HG03139 (cell line): Measurements from ENCODE around the gene WASHC2C.
"Not testable (repeated sequence)": the region's sequence is repeated elsewhere in the genome, so short reads cannot be mapped to it uniquely, and the experiment has no call there.

ENCODE experiments used
- ATAC-seq: cut with Tn5 transposase; IDR thresholded peaks from one replicate; pipeline ENCODE4 v1.9.1; 2021; ENCODE audit not compliant: unreplicated experiment

The WASHC2C gene

DNA sequence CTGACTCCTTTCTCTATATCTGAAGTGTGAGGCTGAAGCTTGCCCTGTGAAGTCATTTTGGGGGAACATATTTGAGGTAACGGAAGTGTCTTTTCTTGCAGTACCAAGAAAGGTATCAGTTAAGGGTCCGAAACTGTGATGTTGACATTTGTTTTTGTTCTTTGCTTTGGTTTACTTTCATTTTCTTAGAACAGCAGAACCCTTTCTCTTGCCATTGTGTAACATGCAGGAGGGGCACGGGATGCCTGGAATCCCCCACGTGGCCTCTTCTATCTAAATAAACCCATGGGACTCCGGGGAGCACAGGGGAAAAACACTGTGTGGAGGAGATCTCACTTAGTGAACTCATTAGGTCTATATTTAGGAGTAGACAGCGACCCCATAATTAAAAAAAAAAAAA lies 34.6 kb downstream of the WASHC2C start:
- ATAC-seq, result not testable (repeated sequence)

DNA sequence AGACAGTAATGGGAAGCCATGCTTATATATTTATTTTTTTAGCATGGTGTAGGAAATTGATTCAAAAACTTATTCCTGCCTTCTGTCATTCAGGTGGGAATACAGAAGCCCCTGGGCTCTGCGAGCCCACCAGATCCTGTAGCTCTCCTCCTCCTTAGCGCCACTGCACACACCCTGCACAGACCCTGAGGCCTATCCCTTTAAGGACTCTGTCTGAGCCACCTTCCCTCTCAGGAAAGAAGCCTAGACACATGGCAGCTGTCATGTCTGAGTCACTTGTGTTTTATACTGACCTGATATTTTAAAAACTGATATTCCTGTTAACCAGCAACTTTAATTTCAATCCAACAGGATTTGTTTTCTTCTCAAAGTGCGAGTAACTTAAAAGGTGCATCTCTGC lies 36.0 kb downstream of the WASHC2C start:
- ATAC-seq, result not testable (repeated sequence)

DNA sequence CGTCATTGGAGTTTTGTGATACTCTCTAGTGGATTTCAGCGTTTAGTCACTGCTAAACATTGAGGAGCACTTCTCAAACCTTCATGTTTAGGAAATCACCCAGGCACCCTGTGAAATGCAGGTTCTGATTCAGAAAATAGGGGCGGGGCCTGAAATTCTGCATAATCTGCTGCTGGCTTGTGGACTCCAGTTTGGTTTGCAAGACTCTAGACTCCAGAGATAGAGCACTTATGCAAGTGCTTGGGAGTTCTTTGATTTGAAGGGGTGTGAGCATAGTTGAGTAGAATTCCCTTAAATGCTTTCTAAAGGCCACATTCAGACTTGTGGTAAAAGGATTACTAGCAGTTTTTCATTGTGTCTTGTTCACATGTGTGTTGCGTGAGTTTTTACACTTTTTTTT lies 41.3 kb downstream of the WASHC2C start:
- not testable (repeated sequence) for ATAC-seq

DNA sequence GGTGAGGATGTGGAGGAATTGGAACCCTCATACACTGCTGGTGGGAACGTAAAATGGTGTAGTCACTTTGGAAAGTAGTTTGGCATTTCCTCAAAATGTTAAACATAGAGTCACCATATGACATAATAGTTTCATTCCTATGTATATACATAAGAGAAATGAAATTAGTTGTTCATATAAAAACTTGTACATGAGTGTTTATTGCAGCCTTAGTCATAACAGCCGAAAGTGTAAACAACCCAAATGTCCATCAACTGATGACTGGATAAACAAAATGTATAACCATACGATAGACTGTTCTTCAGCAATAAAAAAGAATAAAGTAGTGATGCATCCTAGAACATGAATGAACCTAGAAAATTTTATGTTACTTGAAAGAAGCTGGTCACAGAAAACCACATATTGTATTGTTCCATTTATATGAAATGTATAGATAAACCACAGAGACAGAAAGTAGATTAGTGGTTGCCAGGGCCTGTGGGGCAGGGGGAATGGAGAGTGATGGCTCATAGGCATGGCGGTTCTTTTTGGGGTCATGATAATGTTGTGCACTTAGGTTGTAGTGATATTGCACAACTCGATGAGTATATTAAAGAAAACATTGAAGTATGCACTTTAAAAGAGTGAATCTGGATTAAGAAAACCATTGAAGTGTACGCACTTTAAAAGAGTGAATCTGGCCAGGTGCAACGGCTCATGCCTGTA lies 44.8 kb downstream of the WASHC2C start:
- ATAC-seq, result not testable (repeated sequence)

DNA sequence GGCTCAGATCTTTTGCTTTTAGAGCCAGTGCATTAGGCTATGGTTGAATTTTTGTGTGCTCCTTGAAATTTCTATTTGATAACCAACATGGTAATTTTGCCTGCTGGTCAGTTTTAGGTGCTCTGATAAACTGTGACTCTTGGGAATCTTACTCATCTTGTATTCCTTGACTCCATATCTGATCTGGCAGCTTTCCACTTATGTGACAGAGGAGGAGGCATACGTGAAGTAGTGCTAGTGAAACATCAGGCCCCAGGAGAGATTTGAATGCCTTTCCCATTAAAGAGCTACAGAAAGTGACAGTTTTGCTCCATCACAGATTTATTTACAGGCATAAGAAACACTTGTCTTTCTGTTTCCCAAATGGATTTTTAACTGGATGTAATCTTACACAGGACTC lies 59.2 kb downstream of the WASHC2C start:
- not testable (repeated sequence) for ATAC-seq

DNA sequence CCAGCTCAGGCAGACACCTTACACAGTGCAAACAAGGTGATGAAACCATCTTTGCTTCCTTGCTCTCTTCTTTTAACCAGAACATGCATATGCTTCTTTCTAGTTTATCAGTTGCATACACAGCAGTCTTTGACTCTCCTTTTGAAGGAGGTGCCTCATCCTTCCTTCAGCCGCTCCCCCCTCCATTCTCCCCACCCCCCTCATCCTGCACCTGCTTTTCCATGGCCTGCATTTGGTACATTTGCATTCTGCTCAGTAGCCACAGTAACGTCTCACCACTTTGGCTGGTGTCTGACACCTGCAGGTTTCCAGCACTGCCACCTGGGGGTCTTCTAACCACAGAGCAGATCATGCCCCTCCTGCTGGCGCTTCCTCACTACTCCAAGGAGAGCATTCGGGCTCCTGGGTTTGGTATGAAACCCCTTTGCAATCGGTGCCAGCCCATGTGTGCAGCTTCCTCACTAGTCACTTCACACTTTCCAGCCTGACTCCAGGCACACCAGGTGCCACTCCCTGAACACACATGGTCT lies 60.2 kb downstream of the WASHC2C start:
- not testable (repeated sequence) for ATAC-seq

DNA sequence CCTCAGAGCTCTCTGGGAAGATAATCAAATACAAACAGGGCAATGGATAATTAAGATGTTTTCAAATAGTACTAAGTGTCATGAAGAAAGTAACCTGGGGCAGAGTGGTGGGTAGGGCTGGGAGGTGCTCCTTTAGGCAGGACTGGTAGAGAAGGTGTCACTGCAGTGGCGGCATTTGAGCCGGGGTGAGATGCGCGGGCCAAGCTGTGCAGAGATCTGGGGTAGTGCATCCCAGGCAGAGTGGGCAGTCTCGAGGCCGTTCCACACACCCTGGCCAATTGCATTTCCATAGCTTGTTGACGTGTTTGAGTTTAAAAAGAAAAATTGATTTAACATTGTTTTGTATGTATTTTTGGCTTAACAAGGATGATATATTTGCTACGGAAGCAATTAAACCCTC lies 62.9 kb downstream of the WASHC2C start:
- ATAC-seq, result not testable (repeated sequence)

DNA sequence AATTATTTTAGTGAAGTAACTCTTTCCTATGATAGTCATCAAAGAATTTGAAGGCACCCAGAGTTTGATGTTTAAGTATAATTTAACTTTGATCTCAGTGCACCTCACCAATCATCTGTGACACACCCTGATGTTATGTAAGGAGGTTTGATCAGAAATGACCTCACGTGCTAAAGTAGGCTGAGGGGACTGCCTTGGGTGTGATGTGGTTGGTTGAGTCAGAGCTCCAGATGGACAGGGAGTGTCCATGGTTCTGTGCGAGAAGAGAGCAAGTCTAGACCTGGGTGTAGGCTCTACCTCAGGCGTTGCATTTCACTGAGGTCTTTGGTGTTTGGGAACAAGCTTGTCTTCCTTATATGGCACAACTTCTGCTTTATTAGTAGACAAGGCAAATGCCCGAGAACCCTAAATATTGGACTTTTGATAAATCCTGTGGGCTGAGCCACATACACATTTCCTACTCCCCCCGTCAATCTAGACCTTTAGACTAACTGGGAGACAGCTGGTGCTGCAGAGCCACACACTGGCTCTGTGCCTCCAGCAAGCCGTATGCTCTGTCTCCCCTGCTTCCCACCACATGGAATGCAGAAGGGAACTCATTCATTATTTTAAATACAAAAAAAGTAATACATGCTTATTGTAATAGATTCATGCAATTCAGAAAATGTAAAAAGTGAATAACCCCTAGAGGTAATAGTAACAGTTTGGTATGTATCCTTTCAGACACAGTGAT lies 63.8 kb downstream of the WASHC2C start:
- ATAC-seq, result not testable (repeated sequence)

DNA sequence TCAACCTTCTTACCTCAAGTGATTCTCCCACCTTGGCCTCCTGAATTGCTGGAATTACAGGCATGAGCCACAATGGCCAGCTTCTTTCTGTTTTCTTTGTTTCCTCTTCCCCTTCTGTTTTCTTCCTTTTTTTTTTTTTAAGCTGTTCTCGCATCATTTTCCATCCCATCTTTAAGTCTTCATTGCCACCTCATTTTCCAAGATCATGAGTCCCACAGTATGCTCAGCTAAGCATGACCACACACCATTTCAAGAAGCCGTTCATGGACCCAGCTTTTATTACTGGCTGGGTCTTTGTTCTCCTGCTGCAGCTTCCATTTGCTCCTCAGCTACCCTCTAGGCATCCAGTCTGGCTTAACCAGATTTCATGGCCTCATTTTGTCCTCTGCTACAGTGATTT lies 67.7 kb downstream of the WASHC2C start:
- ATAC-seq, result not testable (repeated sequence)

DNA sequence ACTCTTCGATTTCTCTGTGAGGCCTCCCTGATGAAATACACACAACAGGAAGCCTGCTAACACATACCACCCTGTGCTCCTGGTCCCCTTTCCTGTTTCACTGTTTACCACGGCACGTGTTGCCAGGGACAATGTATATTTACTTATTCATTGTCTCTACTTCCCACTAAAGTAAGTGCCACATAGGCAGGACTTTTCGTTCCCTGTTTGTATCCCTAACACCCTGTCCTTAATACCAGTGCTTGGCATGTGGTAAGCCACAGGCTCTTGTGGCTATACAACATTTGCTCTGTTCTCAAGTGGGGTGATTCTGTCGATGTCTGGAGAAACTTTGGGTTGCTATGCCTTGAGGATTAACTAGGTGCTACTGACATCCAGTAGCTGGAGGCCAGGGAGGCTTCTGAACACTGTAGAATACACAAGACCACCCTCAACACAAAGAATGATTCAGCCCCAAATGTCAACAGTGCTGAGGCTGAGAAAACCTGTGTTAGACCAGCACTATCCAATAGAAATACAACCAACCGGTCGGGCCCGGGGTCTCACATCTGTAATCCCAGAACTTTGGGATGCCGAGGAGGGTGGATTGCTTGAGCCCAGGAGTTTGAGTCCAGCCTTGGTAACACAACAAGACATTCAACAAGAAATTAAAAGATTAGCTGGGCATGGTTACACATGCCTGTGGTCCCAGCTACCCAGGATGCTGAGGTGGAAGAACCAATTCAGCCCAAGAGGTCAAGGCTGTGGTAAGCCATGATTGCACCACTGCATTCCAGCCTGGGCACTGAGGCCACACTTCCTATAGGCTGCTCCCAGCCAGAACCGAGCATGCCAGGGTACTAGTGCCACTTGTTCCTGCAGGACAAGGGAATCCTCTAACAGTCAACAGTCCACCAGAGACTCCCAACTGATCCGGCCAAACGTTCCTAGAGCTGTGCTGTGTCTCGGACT lies 76.3 kb downstream of the WASHC2C start:
- not testable (repeated sequence) for ATAC-seq

DNA sequence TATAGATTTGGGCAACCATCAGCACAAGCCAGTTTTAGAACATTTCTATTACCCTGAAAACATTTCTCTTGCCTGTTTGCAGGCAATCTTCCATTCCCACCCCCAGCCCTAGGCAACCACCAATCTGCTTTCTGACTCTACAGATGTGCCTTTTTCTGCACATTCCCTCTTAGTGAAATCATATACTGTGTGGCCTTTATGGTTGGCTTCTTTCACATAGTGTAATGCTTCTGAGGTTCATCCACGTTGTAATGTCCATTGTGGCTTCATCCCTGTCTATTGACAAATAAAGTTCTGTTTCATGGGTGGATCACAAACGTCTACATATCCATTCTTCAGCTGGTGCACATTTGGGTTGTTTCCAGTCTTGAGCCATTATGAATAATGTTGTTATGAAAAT lies 77.9 kb downstream of the WASHC2C start:
- not testable (repeated sequence) for ATAC-seq

DNA sequence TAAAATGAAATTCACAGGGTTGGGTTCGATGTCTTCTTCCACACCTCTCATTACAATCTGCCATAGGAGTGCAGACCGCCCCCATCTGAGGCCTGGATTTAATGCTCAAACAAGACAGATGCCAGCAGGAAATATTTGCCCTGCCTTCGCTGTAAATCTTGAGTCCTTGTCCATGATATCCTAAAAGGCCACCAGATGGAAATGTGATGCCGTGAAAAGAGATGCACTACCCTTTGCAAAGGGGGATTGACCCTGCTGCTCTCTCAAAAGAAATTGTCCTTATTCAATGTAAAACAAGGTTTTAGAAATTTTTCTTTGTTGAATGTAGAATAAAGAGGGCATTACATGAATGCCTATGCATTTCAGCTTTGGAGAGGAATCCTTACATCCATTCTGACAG lies 82.8 kb downstream of the WASHC2C start:
- ATAC-seq, result no peak

DNA sequence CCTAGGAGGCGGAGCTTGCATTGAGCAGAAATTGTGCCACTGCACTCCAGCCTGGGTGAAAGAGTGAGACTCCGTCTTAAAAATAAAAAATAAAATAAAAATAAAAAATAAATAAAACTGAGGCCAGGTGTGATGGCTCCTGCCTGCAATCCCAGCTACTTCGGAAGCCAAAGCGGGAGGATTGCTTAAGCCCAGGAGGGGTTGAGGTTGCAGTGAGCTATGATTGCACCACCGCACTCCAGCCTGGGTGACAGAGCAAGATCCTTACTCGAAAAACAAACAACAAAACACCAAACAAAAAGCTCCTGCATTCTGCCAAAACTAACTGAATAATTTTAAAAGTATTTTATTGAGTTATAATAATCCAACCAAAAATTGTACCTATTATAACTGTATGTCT lies 84.0 kb downstream of the WASHC2C start:
- ATAC-seq, result no peak

DNA sequence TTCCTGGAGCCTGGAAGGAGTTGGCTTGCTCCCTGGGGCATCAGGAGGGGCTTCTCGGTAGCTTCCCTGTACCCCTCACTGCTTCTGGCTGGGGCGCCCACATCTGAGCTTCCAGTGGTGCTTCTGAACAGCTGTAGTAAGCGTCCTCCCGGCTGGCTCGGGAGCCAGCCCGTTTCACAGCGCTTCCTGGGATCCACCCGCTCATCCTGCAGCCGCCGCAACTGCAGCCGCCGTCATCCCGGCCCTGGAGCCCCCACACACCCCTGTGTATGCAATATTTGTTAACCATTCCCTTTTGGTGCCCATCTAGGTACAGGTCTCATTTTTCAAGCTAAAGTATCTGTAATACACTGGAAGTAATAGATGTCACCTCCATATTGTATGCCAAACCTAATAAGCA lies 85.9 kb downstream of the WASHC2C start:
- ATAC-seq, result not testable (repeated sequence)

DNA sequence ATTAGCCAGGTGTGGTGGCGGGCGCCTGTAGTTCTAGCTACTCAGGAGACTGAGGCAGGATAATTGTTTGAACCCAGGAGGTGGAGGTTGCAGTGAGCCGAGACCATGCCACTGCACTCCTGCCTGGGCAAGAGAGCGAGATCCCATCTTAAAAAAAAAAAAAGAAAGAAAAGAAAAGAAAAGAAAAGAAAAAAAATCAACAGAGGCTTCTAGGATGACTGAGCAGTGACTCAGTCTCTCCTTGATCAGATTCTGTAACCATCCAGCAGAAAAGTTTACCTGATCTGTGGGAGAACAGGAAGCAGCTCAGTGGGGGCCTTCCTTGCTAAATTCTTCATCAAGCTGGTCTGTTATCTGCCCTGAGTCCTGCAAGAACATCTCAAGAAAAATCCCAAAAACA lies 87.1 kb downstream of the WASHC2C start:
- not testable (repeated sequence) for ATAC-seq

DNA sequence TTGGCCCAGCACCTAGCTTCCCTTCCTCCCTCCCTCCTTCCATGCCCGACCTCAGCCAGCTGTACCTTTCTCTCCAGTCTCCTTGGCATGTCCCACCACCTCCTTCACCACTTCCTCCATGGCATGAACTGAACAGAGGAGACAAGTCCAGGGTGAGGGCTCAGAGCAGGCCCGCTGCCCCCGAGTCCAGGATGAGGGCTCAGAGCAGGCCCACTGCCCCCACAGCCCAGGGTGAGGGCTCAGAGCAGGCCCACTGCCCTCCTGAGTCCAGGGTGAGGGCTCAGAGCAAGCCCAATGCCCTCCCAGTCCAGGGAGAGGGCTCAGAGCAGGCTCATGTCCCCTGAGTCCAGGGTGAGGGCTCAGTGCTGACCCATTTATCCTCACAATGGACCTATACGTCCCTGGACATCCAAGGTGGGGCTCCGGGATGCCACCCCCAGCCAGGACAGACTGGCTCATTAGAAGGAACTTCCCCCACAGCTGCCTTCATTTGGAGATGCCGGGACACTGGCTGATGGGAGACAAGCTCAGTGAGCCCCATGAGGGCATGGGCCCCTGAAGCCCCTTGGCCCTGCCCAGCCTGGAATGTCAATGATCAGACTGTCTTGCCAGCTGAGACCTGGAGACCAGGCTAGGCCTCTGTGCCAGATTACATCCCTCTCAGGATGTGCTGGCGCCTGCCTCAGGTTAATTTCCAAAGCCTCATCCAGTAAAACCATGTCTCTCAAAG lies 90.2 kb downstream of the WASHC2C start:
- ATAC-seq, result no peak

DNA sequence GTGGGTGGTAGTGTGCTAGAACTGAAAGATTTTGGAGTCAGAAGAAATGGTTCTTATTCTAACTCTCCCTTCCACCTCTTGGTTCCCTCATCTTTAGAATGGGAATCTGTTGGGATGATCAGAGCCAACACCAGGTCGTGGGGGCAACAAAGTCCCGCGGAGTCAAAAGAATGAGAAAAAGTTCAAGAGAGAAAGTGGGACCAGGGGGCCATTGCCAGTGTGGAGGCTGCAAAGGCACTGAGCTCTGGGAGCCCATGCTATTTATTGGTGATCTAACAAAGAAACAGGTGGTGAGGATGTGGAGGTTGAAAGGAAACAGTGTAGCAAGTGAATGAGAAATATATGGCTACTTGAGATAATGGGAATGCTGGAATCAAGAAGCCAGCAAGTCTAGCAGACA lies 90.8 kb downstream of the WASHC2C start:
- ATAC-seq, result no peak

DNA sequence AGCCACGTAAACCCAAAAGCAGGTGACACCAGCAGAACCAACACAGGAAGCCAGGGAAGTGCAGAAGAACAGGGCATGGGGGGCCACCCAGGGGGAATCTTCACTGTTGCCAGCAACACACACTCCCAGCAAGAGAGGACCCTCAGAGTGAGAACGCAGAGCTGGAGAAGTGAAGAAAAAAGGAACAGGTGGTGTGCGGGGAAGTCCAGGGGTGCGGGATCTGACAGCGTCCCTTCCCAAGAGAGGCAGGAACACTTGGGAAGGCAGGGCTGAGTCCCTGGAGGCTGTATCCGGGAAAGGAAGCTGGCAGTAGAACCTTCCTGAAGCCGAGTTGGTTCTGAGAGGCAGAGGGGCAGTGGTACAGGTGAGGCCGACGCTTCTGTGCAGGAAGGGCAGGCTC lies 92.5 kb downstream of the WASHC2C start:
- ATAC-seq, result no peak

DNA sequence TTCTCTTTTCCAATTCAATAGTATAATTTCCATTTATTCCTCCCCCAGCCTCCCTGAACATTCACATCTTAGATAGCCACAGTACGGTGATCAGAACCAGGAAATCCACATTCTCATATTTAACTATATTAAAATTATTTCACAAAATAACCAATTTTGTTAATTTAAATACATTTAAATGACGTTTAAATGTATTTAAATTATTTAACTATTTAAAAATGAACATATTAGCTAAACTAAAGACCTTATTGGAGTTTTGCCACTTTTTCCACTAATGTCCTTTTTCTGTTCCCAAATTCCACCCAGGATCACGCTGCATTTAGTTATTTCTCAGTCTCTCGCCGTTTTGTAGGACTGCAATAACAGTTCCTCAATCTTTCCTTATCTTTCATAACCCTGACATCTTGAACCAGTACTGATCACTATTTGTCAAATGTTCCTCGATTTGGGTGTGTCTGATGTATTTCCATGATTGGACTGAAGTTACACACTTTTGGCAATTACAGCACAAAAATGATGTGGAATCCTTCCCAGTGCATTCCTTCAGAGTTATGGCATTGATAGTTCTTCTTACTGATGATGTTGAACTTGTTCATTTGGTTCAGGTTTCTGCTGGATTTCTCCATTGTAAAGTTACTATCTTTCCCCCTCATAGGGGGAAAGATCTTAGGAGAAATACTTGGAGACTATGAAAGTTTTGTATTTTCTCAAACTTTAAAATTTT lies 93.2 kb downstream of the WASHC2C start:
- not testable (repeated sequence) for ATAC-seq

DNA sequence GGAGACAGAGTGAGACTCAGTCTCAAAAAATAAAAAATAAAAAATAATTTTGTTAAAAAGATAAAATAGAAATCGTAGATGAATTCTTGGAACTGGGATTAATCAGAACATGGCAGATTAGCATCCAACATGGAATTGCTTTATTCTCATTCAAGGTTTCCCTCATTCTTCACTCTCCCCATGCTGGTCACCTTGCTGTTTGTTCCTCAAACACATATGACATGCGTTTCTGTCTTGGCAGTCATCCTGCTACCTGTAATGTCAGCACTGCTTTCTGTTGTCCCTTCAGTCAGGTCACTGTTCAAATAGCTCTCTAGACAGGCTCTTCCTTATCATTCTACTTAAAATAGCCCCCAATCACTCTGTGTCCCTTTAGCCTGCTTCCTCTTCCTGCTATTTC lies 95.9 kb downstream of the WASHC2C start:
- not testable (repeated sequence) for ATAC-seq
